ENCODE results near the gene TLE3.

DNA sequence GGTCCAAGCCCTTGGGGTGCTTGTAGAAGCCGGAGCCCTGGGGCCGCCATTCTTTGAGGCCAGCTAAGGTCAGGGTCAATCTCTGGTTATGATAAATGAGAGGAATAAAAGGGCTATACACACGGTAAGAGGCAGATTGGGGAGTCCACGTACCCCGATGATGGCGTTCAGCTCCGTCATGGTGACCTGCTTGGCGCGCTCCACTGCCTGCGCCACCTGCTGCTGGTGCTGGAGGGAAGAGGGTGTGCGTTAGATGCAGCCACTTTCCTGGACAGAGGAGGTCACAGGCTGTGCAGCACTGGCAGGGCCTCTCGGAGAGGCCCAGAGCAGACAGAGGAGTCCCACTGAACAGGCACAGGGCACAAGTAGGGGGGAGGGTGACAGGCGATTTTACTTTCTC, 23.3 kb downstream of the TLE3 start:
- TF ChIP-seq, protein P1, sequence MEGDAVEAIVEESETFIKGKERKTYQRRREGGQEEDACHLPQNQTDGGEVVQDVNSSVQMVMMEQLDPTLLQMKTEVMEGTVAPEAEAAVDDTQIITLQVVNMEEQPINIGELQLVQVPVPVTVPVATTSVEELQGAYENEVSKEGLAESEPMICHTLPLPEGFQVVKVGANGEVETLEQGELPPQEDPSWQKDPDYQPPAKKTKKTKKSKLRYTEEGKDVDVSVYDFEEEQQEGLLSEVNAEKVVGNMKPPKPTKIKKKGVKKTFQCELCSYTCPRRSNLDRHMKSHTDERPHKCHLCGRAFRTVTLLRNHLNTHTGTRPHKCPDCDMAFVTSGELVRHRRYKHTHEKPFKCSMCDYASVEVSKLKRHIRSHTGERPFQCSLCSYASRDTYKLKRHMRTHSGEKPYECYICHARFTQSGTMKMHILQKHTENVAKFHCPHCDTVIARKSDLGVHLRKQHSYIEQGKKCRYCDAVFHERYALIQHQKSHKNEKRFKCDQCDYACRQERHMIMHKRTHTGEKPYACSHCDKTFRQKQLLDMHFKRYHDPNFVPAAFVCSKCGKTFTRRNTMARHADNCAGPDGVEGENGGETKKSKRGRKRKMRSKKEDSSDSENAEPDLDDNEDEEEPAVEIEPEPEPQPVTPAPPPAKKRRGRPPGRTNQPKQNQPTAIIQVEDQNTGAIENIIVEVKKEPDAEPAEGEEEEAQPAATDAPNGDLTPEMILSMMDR (IDR thresholded peaks at IDR 0.05), result no peak
- TF ChIP-seq POLR2A (IDR thresholded peaks at IDR 0.05), result no peak
